CD4-positive, alpha-beta T cell (primary cell): ENCODE data around the gene UVSSA. TPM values are rescaled to one million over a fixed set of nuclear protein-coding genes. Genes with fewer than 3 reads are reported as not detected.
"Not testable (repeated sequence)": the region's sequence is repeated elsewhere in the genome, so short reads cannot be mapped to it uniquely, and the experiment has no call there.

Experiments
- ATAC-seq: fragments of 200-7000 bp; cut with Tn5 transposase; one replicate; pipeline ENCODE4 v1.10.0; 2022; ENCODE audit warnings: mild to moderate bottlenecking; ENCODE audit not compliant: poor library complexity
- CTCF ChIA-PET: fragments of 350-600 bp; sonication (Branson Sonifier 250); formaldehyde crosslinking; loops from one replicate; lab custom pipeline; 2021; ENCODE audit warnings: antibody characterized with exemption, inconsistent platforms; lab: Charles Lee
- POLR2A ChIA-PET: fragments of 350-600 bp; sonication (Branson Sonifier 250); formaldehyde crosslinking; loops from one replicate; lab custom pipeline; 2021; ENCODE audit warnings: antibody characterized with exemption, inconsistent platforms; lab: Charles Lee
- DNase-seq, 14 experiments: peaks; one replicate each; pipeline ENCODE4 v3.0.0-alpha.2; 2013 to 2020; ENCODE audit warnings: mixed read lengths in 2 of 14
- H3K27ac ChIP-seq, 2 donors: one replicate each; pipeline versions ENCODE4 v1.5.1 to v1.7.0; 2013; ENCODE audit warnings: low read length in 2 of 2, low read depth in 1 of 2, mild to moderate bottlenecking in 1 of 2
- H3K27me3 ChIP-seq, 2 experiments: 1 replicate in 1 of 2; 2 replicates in 1 of 2; pipeline versions ENCODE4 v1.6.1 to v1.7.0; 2013; ENCODE audit warnings: low read length in 2 of 2, control low read depth in 1 of 2, mild to moderate bottlenecking in 1 of 2, moderate library complexity in 1 of 2; ENCODE audit not compliant: insufficient read depth in 2 of 2, control insufficient read depth in 1 of 2
- H3K36me3 ChIP-seq: one replicate; pipeline ENCODE4 v1.6.1; 2013; ENCODE audit warnings: low read length, control low read depth; ENCODE audit not compliant: insufficient read depth
- H3K4me1 ChIP-seq: one replicate; pipeline ENCODE4 v1.6.1; 2013; ENCODE audit warnings: low read length, control low read depth; ENCODE audit not compliant: insufficient read depth
- H3K4me3 ChIP-seq: one replicate; pipeline ENCODE4 v1.5.1; 2013; ENCODE audit warnings: mild to moderate bottlenecking, low read length, moderate library complexity
- H3K9me3 ChIP-seq, 2 experiments: 1 replicate in 1 of 2; 2 replicates in 1 of 2; pipeline versions ENCODE4 v1.6.1 to v1.7.0; 2013; ENCODE audit warnings: low read length in 2 of 2, mild to moderate bottlenecking in 2 of 2, control low read depth in 1 of 2, moderate library complexity in 1 of 2; ENCODE audit not compliant: control insufficient read depth in 1 of 2, insufficient read depth in 1 of 2
- H3K27ac Mint-ChIP-seq: one replicate; pipeline ENCODE4 v1.8.0; 2020; ENCODE audit warnings: mixed read lengths
- H3K27me3 Mint-ChIP-seq: one replicate; pipeline ENCODE4 v1.8.0; 2021; ENCODE audit warnings: mixed read lengths
- H3K36me3 Mint-ChIP-seq: one replicate; pipeline ENCODE4 v1.8.0; 2021; ENCODE audit warnings: low read depth, mixed read lengths
- H3K4me1 Mint-ChIP-seq: one replicate; pipeline ENCODE4 v1.8.0; 2021; ENCODE audit warnings: low read depth, mixed read lengths
- H3K4me3 Mint-ChIP-seq: one replicate; pipeline ENCODE4 v1.8.0; 2020; ENCODE audit warnings: mild to moderate bottlenecking, mixed read lengths
- H3K9me3 Mint-ChIP-seq: one replicate; pipeline ENCODE4 v1.8.0; 2020; ENCODE audit warnings: mixed read lengths
- intact Hi-C, 2 experiments: fragments of 100-400 bp; cut with DNase I in 1 of 2; cut with micrococcal nuclease in 1 of 2; formaldehyde crosslinking; loops; one replicate each; pipeline versions ENCODE4 v1.15.1 to v1.9.0; 2023 to 2025; cut with DNase I, micrococcal nuclease
- total RNA-seq, 174 experiments: library from RNA in 2 of 174; stranded (reverse) in 2 of 174; gene quantifications; one replicate each; pipeline ENCODE4 v1.2.3 and lab custom pipeline; 2021 to 2026
- TF ChIP-seq, protein P1 (sequence below): fragments of 200-600 bp; IDR thresholded peaks from one replicate; pipeline ENCODE4 v1.8.0; 2022; ENCODE audit warnings: antibody characterized with exemption, mild to moderate bottlenecking

The UVSSA gene
- total RNA-seq, 2 experiments from 2014 or later = 31.1 to 33.1 TPM

DNA sequence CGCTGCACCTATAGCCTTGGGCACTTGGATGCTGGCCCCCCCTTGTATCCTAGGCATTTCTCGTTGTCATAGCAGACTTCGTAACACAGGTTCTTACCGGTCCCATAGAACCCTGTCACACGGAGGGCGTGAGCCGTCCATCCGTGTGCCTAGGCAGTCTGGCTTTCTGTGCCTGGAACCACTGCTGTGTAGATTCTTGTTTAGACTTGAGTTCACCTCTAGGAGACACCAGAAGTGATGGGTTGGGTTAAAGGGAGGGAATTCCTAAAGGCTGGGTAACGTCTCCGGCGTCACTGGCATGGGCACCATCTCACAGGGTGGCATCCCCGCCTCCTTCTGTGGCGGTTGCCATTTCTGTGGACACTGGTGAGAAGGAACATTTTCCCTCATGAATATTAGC is 72.7 kb downstream of the UVSSA start:
- DNase-seq = no peak
- CTCF ChIA-PET = no interaction called here

DNA sequence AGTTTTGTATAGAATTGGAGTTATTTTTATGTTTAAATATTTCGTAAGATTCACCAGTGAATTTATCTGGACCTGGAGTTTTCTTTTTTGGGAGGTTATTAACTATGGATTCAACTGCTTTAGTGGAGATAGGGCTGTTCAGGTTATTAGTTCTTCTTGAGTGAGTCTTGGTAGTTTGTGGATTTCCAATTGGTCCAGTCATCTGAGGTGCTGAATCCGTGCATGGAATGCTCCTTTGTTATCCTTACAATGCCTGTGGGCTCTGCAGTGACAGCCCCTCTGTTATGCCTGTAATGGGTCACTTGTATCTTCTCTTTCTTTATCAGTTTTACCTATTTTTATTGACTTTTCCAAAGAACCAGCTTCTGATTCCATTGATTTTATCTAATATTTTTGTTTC is 74.6 kb downstream of the UVSSA start:
- no peak overlapping the region for H3K27ac ChIP-seq
- H3K27ac Mint-ChIP-seq = no peak overlapping the region
- no peak for ATAC-seq
- peaks cover 60% of the 10 kb centered on the region for H3K27me3 Mint-ChIP-seq
- peaks cover 5 to 20% of the 10 kb centered on the region in 2 experiments for H3K27me3 ChIP-seq
- POLR2A ChIA-PET = no interaction called here
- no peaks in the 10 kb centered on the region for H3K36me3 Mint-ChIP-seq
- no peak for DNase-seq
- H3K4me3 Mint-ChIP-seq = no peak overlapping the region
- no peaks in the 10 kb centered on the region for H3K4me1 ChIP-seq
- H3K4me1 Mint-ChIP-seq = no peaks in the 10 kb centered on the region
- TF ChIP-seq, protein P1, sequence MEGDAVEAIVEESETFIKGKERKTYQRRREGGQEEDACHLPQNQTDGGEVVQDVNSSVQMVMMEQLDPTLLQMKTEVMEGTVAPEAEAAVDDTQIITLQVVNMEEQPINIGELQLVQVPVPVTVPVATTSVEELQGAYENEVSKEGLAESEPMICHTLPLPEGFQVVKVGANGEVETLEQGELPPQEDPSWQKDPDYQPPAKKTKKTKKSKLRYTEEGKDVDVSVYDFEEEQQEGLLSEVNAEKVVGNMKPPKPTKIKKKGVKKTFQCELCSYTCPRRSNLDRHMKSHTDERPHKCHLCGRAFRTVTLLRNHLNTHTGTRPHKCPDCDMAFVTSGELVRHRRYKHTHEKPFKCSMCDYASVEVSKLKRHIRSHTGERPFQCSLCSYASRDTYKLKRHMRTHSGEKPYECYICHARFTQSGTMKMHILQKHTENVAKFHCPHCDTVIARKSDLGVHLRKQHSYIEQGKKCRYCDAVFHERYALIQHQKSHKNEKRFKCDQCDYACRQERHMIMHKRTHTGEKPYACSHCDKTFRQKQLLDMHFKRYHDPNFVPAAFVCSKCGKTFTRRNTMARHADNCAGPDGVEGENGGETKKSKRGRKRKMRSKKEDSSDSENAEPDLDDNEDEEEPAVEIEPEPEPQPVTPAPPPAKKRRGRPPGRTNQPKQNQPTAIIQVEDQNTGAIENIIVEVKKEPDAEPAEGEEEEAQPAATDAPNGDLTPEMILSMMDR = no peak
- intact Hi-C loops = no loop called here
- CTCF ChIA-PET = no interaction called here
- H3K9me3 Mint-ChIP-seq = no peaks in the 10 kb centered on the region
- peaks cover 0 to 3% of the 10 kb centered on the region in 2 experiments for H3K9me3 ChIP-seq
- no peaks in the 10 kb centered on the region for H3K36me3 ChIP-seq
- H3K4me3 ChIP-seq = no peak overlapping the region

More for the DNA sequence above, 72.7 kb downstream of the UVSSA start:
- no peaks in the 10 kb centered on the region for H3K36me3 ChIP-seq
- ATAC-seq = no peak
- Mint-ChIP-seq H3K9me3 (no peaks in the 10 kb centered on the region), H3K27me3 (peaks cover 66% of the 10 kb centered on the region), H3K36me3 (no peaks in the 10 kb centered on the region), H3K4me3 (no peak overlapping the region), H3K27ac (no peak overlapping the region), H3K4me1 (no peaks in the 10 kb centered on the region)
- peaks cover 0 to 21% of the 10 kb centered on the region in 2 experiments for H3K9me3 ChIP-seq
- H3K27ac ChIP-seq = no peak overlapping the region
- POLR2A ChIA-PET = no interaction called here
- H3K4me1 ChIP-seq = no peaks in the 10 kb centered on the region
- H3K27me3 ChIP-seq = peaks cover 19 to 35% of the 10 kb centered on the region in 2 experiments
- H3K4me3 ChIP-seq = no peak overlapping the region
- intact Hi-C loops = no loop called here
- TF ChIP-seq, protein P1 = no peak

DNA sequence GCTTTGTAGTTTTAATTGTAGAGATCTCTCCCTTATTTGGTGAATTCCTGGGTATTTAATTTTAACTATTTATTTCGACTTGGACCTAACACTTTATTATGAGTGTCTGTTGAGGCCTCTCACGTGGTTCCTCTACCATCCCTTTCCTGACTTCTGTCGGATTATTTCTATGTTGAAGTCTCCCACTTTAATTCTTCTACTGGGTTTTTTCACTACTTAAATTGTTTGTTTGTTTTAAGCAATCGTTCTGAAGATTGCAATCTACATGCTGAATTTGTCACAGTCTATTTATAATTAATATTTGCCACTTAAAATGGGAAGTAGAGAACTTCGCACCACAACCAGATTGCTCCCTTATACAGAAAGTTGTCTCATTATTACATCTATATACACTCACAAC is 80.0 kb downstream of the UVSSA start:
- CTCF ChIA-PET = no interaction called here
- Histone ChIP-seq H3K27me3 (peaks cover 0 to 16% of the 10 kb centered on the region in 2 experiments), H3K27ac (no peak overlapping the region), H3K4me3 (no peak overlapping the region), H3K4me1 (no peaks in the 10 kb centered on the region), H3K36me3 (no peaks in the 10 kb centered on the region), H3K9me3 (no peaks in the 10 kb centered on the region)
- no peak overlapping the region for H3K27ac Mint-ChIP-seq
- H3K36me3 Mint-ChIP-seq = no peaks in the 10 kb centered on the region
- no peaks in the 10 kb centered on the region for H3K4me1 Mint-ChIP-seq
- no peak overlapping the region for H3K4me3 Mint-ChIP-seq
- no peaks in the 10 kb centered on the region for H3K9me3 Mint-ChIP-seq
- TF ChIP-seq, protein P1 = no peak
- no peak for ATAC-seq
- no peak for DNase-seq
- POLR2A ChIA-PET = no interaction called here
- intact Hi-C loops = no loop called here
- peaks cover 27% of the 10 kb centered on the region for H3K27me3 Mint-ChIP-seq

DNA sequence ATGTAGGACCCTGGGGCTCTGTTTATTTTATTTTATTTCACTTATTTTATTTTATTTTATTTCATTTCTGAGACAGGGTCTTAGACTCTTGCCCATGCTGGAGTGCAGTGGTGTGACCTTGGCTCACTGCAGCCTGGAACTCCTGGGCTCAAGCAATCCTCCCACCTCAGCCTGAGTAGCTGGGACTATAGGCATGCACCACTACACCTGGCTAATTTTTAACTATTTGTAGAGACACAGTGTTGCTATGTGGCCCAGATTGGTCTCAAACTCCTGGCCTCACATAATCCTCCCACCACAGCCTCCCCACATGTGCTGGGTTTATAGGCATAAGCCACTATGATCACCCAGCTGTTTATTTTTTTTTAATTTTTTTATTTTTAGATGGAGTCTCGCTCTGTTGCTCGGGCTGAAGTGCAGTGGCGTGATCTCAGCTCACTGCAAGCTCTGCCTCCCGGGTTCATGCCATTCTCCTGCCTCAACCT is 96.7 kb downstream of the UVSSA start:
- DNase-seq, H3K27ac Mint-ChIP-seq, H3K4me3 ChIP-seq, intact Hi-C loops, H3K36me3 ChIP-seq, H3K4me1 Mint-ChIP-seq, CTCF ChIA-PET, H3K27me3 ChIP-seq, ATAC-seq, H3K27ac ChIP-seq, H3K9me3 Mint-ChIP-seq, H3K9me3 ChIP-seq, H3K4me1 ChIP-seq, H3K36me3 Mint-ChIP-seq, POLR2A ChIA-PET, H3K4me3 Mint-ChIP-seq: not testable (repeated sequence)
- peaks cover 11% of the 10 kb centered on the region for H3K27me3 Mint-ChIP-seq
